HUDEP-2 (cell line): ENCODE results near the gene MRFAP1L1.

ENCODE experiments used
- DNase-seq, 76 experiments: peaks; one replicate each; lab custom pipeline; 2025; ENCODE audit not compliant: unreplicated experiment in 76 of 76; lab: John Stamatoyannopoulos, UW

Gene MRFAP1L1

DNA sequence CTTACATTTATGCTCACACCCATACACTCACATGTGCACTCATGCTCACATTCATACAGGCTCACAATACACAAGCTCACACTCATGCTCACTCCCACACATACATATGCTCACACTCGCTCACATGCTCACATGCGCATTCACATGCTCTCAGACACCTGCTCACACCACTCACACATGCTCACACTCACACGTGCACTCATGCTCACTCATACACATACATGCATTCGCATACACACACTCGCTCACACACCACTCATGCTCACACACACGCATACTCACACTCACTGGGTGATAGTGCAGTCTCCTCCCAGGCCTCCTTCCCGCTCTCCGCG lies 44.4 kb downstream of the MRFAP1L1 start:
- no peak for DNase-seq

GRCh38 chr4:6663596-6664393 lies 45.9 kb downstream of the MRFAP1L1 start:
- no peak for DNase-seq

DNA sequence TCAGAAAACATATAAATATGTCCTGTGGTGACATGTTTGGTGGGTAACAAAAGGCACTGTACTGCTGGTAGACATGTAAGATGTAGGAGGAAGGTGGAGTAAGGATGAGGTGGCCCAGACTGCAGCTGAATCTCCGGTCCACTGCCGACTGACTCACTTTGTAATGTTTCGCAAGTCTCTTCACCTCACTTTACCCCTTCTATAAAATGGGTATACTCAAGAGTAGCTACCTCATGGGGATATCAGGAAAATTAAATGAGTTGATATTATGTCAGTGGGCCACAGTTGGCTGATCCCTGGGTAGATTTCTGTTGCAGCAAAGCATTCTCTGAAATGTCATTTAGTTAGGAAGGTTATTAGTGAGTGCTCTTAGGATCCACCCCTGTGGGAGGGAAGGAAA lies 47.1 kb downstream of the MRFAP1L1 start:
- DNase-seq = no peak

- no peak for DNase-seq
Observed at GRCh38 chr4:6660430-6660829, 49.2 kb downstream of the MRFAP1L1 start.

DNA sequence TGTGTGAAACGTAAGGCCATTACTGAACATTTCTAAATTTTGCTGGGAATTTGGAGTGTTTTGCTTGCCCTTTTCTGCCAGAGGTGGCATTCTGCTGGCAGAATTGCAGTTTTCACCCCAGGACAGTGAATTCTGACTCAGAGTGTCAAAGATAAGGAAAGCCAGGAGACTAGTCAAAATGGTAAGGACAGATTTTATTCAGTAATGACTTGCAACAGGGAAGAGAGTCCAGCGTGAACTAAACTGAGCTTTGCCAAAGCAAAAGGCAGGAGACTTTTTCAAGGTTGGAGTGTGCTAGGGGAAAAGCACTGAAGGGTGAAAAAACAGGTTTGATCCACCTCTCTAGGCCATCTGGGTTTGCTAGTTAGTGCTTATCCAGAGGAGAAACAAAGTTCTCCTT lies 49.8 kb downstream of the MRFAP1L1 start:
- no peak for DNase-seq

- no peak for DNase-seq
Observed at GRCh38 chr4:6658597-6659075, 51.0 kb downstream of the MRFAP1L1 start.

- no peak for DNase-seq
Observed at GRCh38 chr4:6658209-6658595, 51.5 kb downstream of the MRFAP1L1 start.
